A673 (cell line): Measurements from ENCODE around the gene KRTAP10-4. TPM values are rescaled to one million over a fixed set of nuclear protein-coding genes. Genes with fewer than 3 reads are reported as not detected.
A peak's percentile ranks its signal among the peaks of the same experiment; 100 is the strongest.

Source experiments
- BruUV-seq: library from RNA; stranded (reverse); fragments of 400-500 nt; replicated peaks from 2 replicates; lab custom pipeline; 2021; lab: Mats Ljungman, UMichigan
- CTCF ChIA-PET: fragments of 300-600 bp; sonication (Branson Sonifier 250); formaldehyde crosslinking; loops from one replicate; lab custom pipeline; 2022; ENCODE audit warnings: antibody characterized with exemption; lab: Charles Lee
- POLR2A ChIA-PET: fragments of 300-600 bp; sonication (Branson Sonifier 250); formaldehyde crosslinking; loops from one replicate; lab custom pipeline; 2022; ENCODE audit warnings: antibody characterized with exemption; ENCODE audit not compliant: low non-redundant PET; lab: Charles Lee
- DNase-seq: peaks from one replicate; pipeline ENCODE4 v3.0.0-alpha.2; 2015; ENCODE audit warnings: low spot score
- H3K27ac ChIP-seq: fragments of 200-600 bp; sonication (generic); 2 replicates; pipeline ENCODE4 v1.5.1; 2016; ENCODE audit warnings: mixed run types, low read depth, mild to moderate bottlenecking, mixed read lengths, antibody characterized with exemption, low read length; ENCODE audit not compliant: poor library complexity, severe bottlenecking
- H3K27me3 ChIP-seq: fragments of 200-600 bp; sonication (generic); replicated peaks from 2 replicates; pipeline ENCODE4 v1.6.1; 2017; ENCODE audit warnings: mixed run types, low read depth, mild to moderate bottlenecking, mixed read lengths, antibody characterized with exemption, low read length; ENCODE audit not compliant: insufficient read depth, poor library complexity
- H3K36me3 ChIP-seq: fragments of 200-600 bp; sonication (generic); 2 replicates; pipeline ENCODE4 v1.6.1; 2016; ENCODE audit warnings: mixed run types, mild to moderate bottlenecking, mixed read lengths, antibody characterized with exemption, low read length; ENCODE audit not compliant: insufficient read depth, poor library complexity, severe bottlenecking
- H3K4me1 ChIP-seq: fragments of 200-600 bp; sonication (generic); 2 replicates; pipeline ENCODE4 v1.6.1; 2017; ENCODE audit warnings: mixed run types, mild to moderate bottlenecking, mixed read lengths, antibody characterized with exemption, low read length; ENCODE audit not compliant: insufficient read depth, poor library complexity, severe bottlenecking
- H3K4me3 ChIP-seq: fragments of 200-600 bp; sonication (generic); 2 replicates; pipeline ENCODE4 v1.5.1; 2016; ENCODE audit warnings: low read depth, mixed run types, mild to moderate bottlenecking, mixed read lengths, low read length; ENCODE audit not compliant: poor library complexity, severe bottlenecking
- H3K9me3 ChIP-seq: fragments of 200-600 bp; sonication (generic); 2 replicates; pipeline ENCODE4 v1.6.1; 2016; ENCODE audit warnings: mixed run types, low read depth, mild to moderate bottlenecking, mixed read lengths, antibody characterized with exemption, low read length; ENCODE audit not compliant: poor library complexity, severe bottlenecking
- CTCF ChIP-seq: fragments of 300-800, 200-600 bp; sonication (generic); conservative IDR thresholded peaks from 2 replicates; pipeline ENCODE4 v1.5.1; 2017; ENCODE audit warnings: low read depth, mild to moderate bottlenecking, antibody characterized with exemption, low read length, moderate library complexity, mixed read lengths
- EZH2 ChIP-seq: fragments of 200-600 bp; sonication (generic); IDR thresholded peaks from 2 replicates; pipeline ENCODE4 v1.6.1; 2017; ENCODE audit warnings: borderline replicate concordance, low read depth, mild to moderate bottlenecking, mixed read lengths, antibody characterized with exemption, low read length; ENCODE audit not compliant: poor library complexity, severe bottlenecking
- intact Hi-C: fragments of 100-400 bp; cut with micrococcal nuclease; formaldehyde crosslinking; loops from one replicate; pipeline ENCODE4 v1.10.0; 2022; ENCODE audit not compliant: unreplicated experiment
- total RNA-seq: library from RNA; stranded (reverse); gene quantifications from 2 replicates; pipeline ENCODE4 v1.2.3, GENCODE V29; 2021

Gene KRTAP10-4
- total RNA-seq, 1 experiment from 2014 or later, result not detected

- BruUV-seq, result no TSS peak
- H3K4me1 ChIP-seq, result no peaks in the 10 kb centered on the region
- no peak overlapping the region for H3K27ac ChIP-seq
- ChIA-PET CTCF (no interaction called here), POLR2A (no interaction called here)
- no peak for TF ChIP-seq CTCF
- TF ChIP-seq EZH2, result no peak
- no peak for DNase-seq
- intact Hi-C loops, result no loop called here
- H3K36me3 ChIP-seq, result no peaks in the 10 kb centered on the region
- H3K4me3 ChIP-seq, result no peak overlapping the region
- H3K9me3 ChIP-seq, result no peaks in the 10 kb centered on the region
- H3K27me3 ChIP-seq, result no peaks in the 10 kb centered on the region
Observed at GRCh38 chr21:44572959-44573583, 458 bp upstream of the KRTAP10-4 start.

- no peaks in the 10 kb centered on the region for H3K4me1 ChIP-seq
- H3K4me3 ChIP-seq, result no peak overlapping the region
- H3K36me3 ChIP-seq, result no peaks in the 10 kb centered on the region
- no peak overlapping the region for H3K27ac ChIP-seq
- intact Hi-C loops, result no loop called here
- ChIA-PET CTCF (interaction anchor here (0.6 kb wide), 1 partner anchor 179 kb away, joined by 4 read pairs; no protein-coding TSS in a partner anchor), POLR2A (no interaction called here)
- no peaks in the 10 kb centered on the region for H3K9me3 ChIP-seq
- no peaks in the 10 kb centered on the region for H3K27me3 ChIP-seq
- DNase-seq, result peak; percentile 38
- BruUV-seq, result no TSS peak
- TF ChIP-seq EZH2, result no peak
- no peak for TF ChIP-seq CTCF
Observed at GRCh38 chr21:44574457-44575306, 1.2 kb downstream of the KRTAP10-4 start.

- DNase-seq, result no peak
- Histone ChIP-seq H3K4me3 (no peak overlapping the region), H3K9me3 (no peaks in the 10 kb centered on the region), H3K27me3 (no peaks in the 10 kb centered on the region), H3K27ac (no peak overlapping the region), H3K36me3 (no peaks in the 10 kb centered on the region), H3K4me1 (no peaks in the 10 kb centered on the region)
- TF ChIP-seq EZH2 (no peak), CTCF (no peak)
- intact Hi-C loops, result no loop called here
- CTCF ChIA-PET, result no interaction called here
- POLR2A ChIA-PET, result no interaction called here
- BruUV-seq, result no TSS peak
Observed at GRCh38 chr21:44575307-44576024, 1.9 kb downstream of the KRTAP10-4 start.
